ENCODE measurements around the gene SCD5. TPM values are rescaled to one million over a fixed set of nuclear protein-coding genes. Genes with fewer than 3 reads are reported as not detected.

SCD5 gene
- total and polyA plus RNA-seq, 2 donors (not counting 1 experiment from before 2014, with no cell fraction given), result 0.03 TPM; not detected in 1

GRCh38 chr4:82594456-82594855 lies 204.1 kb downstream of the SCD5 start:
- H3K27me3 ChIP-seq (replicated peaks in 1 of 4; ENCODE audit: control extremely low read depth in 1 of 4, control insufficient read depth in 3 of 4, insufficient read depth in 4 of 4, low read length in 3 of 4), result peaks cover 0 to 4% (median 0%) of the 10 kb centered on the region in 4 experiments
- H4K20me1 ChIP-seq (ENCODE audit: control insufficient read depth, insufficient read depth, low read length, poor library complexity, severe bottlenecking), result no peaks in the 10 kb centered on the region
- no peak overlapping the region for H3K4me3 ChIP-seq (ENCODE audit: control extremely low read depth in 1 of 5, extremely low read depth in 1 of 5, insufficient read depth in 1 of 5, low read depth in 2 of 5, low read length in 4 of 5)
- no peaks in the 10 kb centered on the region for H3K9me3 ChIP-seq (ENCODE audit: control extremely low read depth in 1 of 3, control insufficient read depth in 2 of 3, insufficient read depth in 1 of 3, low read length in 2 of 3)
- intact Hi-C loops (cut with micrococcal nuclease), result no loop called here
- H3K36me3 ChIP-seq (replicated peaks in 1 of 2; ENCODE audit: control extremely low read depth in 1 of 2, control insufficient read depth in 1 of 2, extremely low read depth in 1 of 2, insufficient read depth in 2 of 2, low read length in 1 of 2), result no peaks in the 10 kb centered on the region
- WGBS (ENCODE audit: insufficient coverage), result 91% methylated on average over 3 of the region's 4 CpGs
- ChIA-PET CTCF (no interaction called here), POLR2A (no interaction called here)
- no peak for TF ChIP-seq CTCF (IDR thresholded peaks at IDR 0.05)
- no peak for TF ChIP-seq EZH2 (IDR thresholded peaks at IDR 0.05; ENCODE audit: borderline replicate concordance, insufficient read depth, low read depth, low read length, poor library complexity, severe bottlenecking)
- no peaks in the 10 kb centered on the region for H3K4me1 ChIP-seq (ENCODE audit: control insufficient read depth in 2 of 2, insufficient read depth in 2 of 2, low read length in 2 of 2)
- Mint-ChIP-seq H3K27ac (no peak overlapping the region), H3K27me3 (peaks cover 22% of the 10 kb centered on the region), H3K4me3 (no peak overlapping the region), H3K9me3 (ENCODE audit: insufficient read depth) (no peaks in the 10 kb centered on the region), H3K4me1 (no peaks in the 10 kb centered on the region)
- H3K9ac ChIP-seq (ENCODE audit: low read length), result no peak overlapping the region
- DNase-seq, result no peak
- no peak for ATAC-seq (ENCODE audit: low read depth)
- no peak overlapping the region for H3K27ac ChIP-seq (ENCODE audit: low read length in 2 of 2)
- H2AFZ ChIP-seq (ENCODE audit: insufficient read depth, low read depth, low read length, poor library complexity, severe bottlenecking), result no peak overlapping the region
- no peak overlapping the region for H3K4me2 ChIP-seq (replicated peaks; ENCODE audit: low read depth, low read length, poor library complexity, severe bottlenecking)
- no peaks in the 10 kb centered on the region for H3K79me2 ChIP-seq (ENCODE audit: control insufficient read depth, insufficient read depth, low read length)

DNA sequence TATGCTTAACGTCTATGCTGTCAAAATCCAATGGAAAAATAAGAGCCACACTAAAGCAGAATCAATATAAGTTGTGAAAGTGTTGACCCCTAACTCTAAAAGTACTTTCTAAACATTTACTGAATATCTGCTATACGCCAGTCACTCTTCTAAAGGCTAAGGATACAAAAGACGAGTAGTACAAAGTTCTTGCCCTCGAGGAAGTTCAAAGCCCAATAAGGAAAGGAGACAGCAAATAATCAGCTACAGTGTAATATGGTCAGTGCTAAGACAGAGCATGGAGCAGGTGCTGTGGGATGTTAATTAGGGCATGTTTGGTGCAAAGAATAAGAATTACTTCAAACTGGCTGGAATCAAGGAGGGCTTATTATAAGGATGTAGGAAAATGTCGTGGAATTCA lies 205.2 kb downstream of the SCD5 start:
- Mint-ChIP-seq H3K4me1 (no peaks in the 10 kb centered on the region), H3K27me3 (peaks cover 24% of the 10 kb centered on the region), H3K9me3 (ENCODE audit: insufficient read depth) (no peaks in the 10 kb centered on the region), H3K4me3 (no peak overlapping the region), H3K27ac (no peak overlapping the region)
- H3K79me2 ChIP-seq (ENCODE audit: control insufficient read depth, insufficient read depth, low read length), result no peaks in the 10 kb centered on the region
- H3K4me2 ChIP-seq (replicated peaks; ENCODE audit: low read depth, low read length, poor library complexity, severe bottlenecking), result no peak overlapping the region
- POLR2A ChIA-PET, result no interaction called here
- CTCF ChIA-PET, result no interaction called here
- intact Hi-C loops (cut with micrococcal nuclease), result no loop called here
- DNase-seq (no peak), ATAC-seq (ENCODE audit: low read depth) (no peak)
- no peak overlapping the region for H3K4me3 ChIP-seq (ENCODE audit: control extremely low read depth in 1 of 5, extremely low read depth in 1 of 5, insufficient read depth in 1 of 5, low read depth in 2 of 5, low read length in 4 of 5)
- no peaks in the 10 kb centered on the region for H4K20me1 ChIP-seq (ENCODE audit: control insufficient read depth, insufficient read depth, low read length, poor library complexity, severe bottlenecking)
- no peaks in the 10 kb centered on the region for H3K4me1 ChIP-seq (ENCODE audit: control insufficient read depth in 2 of 2, insufficient read depth in 2 of 2, low read length in 2 of 2)
- H3K27me3 ChIP-seq (replicated peaks in 1 of 4; ENCODE audit: control extremely low read depth in 1 of 4, control insufficient read depth in 3 of 4, insufficient read depth in 4 of 4, low read length in 3 of 4), result peaks cover 0 to 4% (median 0%) of the 10 kb centered on the region in 4 experiments
- no peaks in the 10 kb centered on the region for H3K36me3 ChIP-seq (replicated peaks in 1 of 2; ENCODE audit: control extremely low read depth in 1 of 2, control insufficient read depth in 1 of 2, extremely low read depth in 1 of 2, insufficient read depth in 2 of 2, low read length in 1 of 2)
- TF ChIP-seq CTCF (IDR thresholded peaks at IDR 0.05), result no peak
- no peak for TF ChIP-seq EZH2 (IDR thresholded peaks at IDR 0.05; ENCODE audit: borderline replicate concordance, insufficient read depth, low read depth, low read length, poor library complexity, severe bottlenecking)
- no peaks in the 10 kb centered on the region for H3K9me3 ChIP-seq (ENCODE audit: control extremely low read depth in 1 of 3, control insufficient read depth in 2 of 3, insufficient read depth in 1 of 3, low read length in 2 of 3)
- WGBS (ENCODE audit: insufficient coverage), result 80% methylated on average over 3 of the region's 5 CpGs
- no peak overlapping the region for H3K27ac ChIP-seq (ENCODE audit: low read length in 2 of 2)
- H3K9ac ChIP-seq (ENCODE audit: low read length), result no peak overlapping the region
- no peak overlapping the region for H2AFZ ChIP-seq (ENCODE audit: insufficient read depth, low read depth, low read length, poor library complexity, severe bottlenecking)

Data from B cell (primary cell).